Measurements from ENCODE around the gene LMF2. TPM values are rescaled to one million over a fixed set of nuclear protein-coding genes. Genes with fewer than 3 reads are reported as not detected.

The LMF2 gene
- total RNA-seq, 3 donors from 2014 or later, result 35.7 to 54.9 (median 39.5) TPM

GRCh38 chr22:50487290-50488005 lies 20.1 kb downstream of the LMF2 start:
- DNase-seq (ENCODE audit: low spot score in 2 of 2), result no peak
- Histone ChIP-seq H3K9me3 (no peaks in the 10 kb centered on the region), H3K36me3 (no peaks in the 10 kb centered on the region), H3K27ac (no peak overlapping the region), H3K27me3 (peaks cover 0 to 6% of the 10 kb centered on the region in 2 donors), H3K4me1 (no peaks in the 10 kb centered on the region), H3K4me3 (no peak overlapping the region)
- intact Hi-C loops (cut with DNase I; ENCODE audit: low total_unique reads), result no loop called here
- TF ChIP-seq CTCF (IDR thresholded peaks at IDR 0.05), result no peak
- TF ChIP-seq POLR2AphosphoS5 (IDR thresholded peaks at IDR 0.05), result no peak
- no peak for TF ChIP-seq POLR2A (IDR thresholded peaks at IDR 0.05)

- Histone ChIP-seq H3K27ac (no peak within 1 kb of the TSS), H3K4me1 (peaks cover 4% of the 10 kb centered on the region in 2 donors), H3K27me3 (peaks cover 2 to 12% of the 10 kb centered on the region in 2 donors), H3K9me3 (no peaks in the 10 kb centered on the region), H3K4me3 (no peak within 1 kb of the TSS), H3K36me3 (no peaks in the 10 kb centered on the region)
- intact Hi-C loops (cut with DNase I; ENCODE audit: low total_unique reads), result no loop called here
- no peak for DNase-seq (ENCODE audit: low spot score in 2 of 2)
- TF ChIP-seq POLR2AphosphoS5 (IDR thresholded peaks at IDR 0.05), result no peak
- TF ChIP-seq CTCF (IDR thresholded peaks at IDR 0.05), result no peak
- no peak for TF ChIP-seq POLR2A (IDR thresholded peaks at IDR 0.05)
These were observed 20.8 kb downstream of the LMF2 start, which contains the start of gene MIOX for GRCh38 chr22:50486561-50487289. Gene MIOX (plus strand): TSS chr22:50486859. CDS start chr22:50486898, 39 bp downstream.

GRCh38 chr22:50485221-50486131 lies 22.0 kb downstream of the LMF2 start:
- H3K27me3 ChIP-seq, result peaks cover 8 to 16% of the 10 kb centered on the region in 2 donors
- H3K4me3 ChIP-seq, result no peak overlapping the region
- H3K27ac ChIP-seq, result no peak overlapping the region
- H3K4me1 ChIP-seq, result peaks cover 4 to 10% of the 10 kb centered on the region in 2 donors
- H3K36me3 ChIP-seq, result no peaks in the 10 kb centered on the region
- no peak for TF ChIP-seq POLR2AphosphoS5 (IDR thresholded peaks at IDR 0.05)
- no peak for TF ChIP-seq CTCF (IDR thresholded peaks at IDR 0.05)
- TF ChIP-seq POLR2A (IDR thresholded peaks at IDR 0.05), result no peak
- no peaks in the 10 kb centered on the region for H3K9me3 ChIP-seq
- intact Hi-C loops (cut with DNase I; ENCODE audit: low total_unique reads), result no loop called here
- no peak for DNase-seq (ENCODE audit: low spot score in 2 of 2)

GRCh38 chr22:50483977-50484853 lies 23.3 kb downstream of the LMF2 start:
- Histone ChIP-seq H3K27ac (no peak overlapping the region), H3K9me3 (no peaks in the 10 kb centered on the region), H3K27me3 (peaks cover 8 to 16% of the 10 kb centered on the region in 2 donors), H3K4me1 (peaks cover 4 to 10% of the 10 kb centered on the region in 2 donors), H3K36me3 (no peaks in the 10 kb centered on the region), H3K4me3 (no peak overlapping the region)
- DNase-seq (ENCODE audit: low spot score in 2 of 2), result no peak
- intact Hi-C loops (cut with DNase I; ENCODE audit: low total_unique reads), result no loop called here
- TF ChIP-seq POLR2AphosphoS5 (IDR thresholded peaks at IDR 0.05) (no peak), POLR2A (IDR thresholded peaks at IDR 0.05) (no peak), CTCF (IDR thresholded peaks at IDR 0.05) (no peak)

All from breast epithelium (tissue), 4 donors.